Activated T-helper 17 cell treated with anti-CD3 and anti-CD28 coated beads, Interleukin-2, amount 50 U/mL, for 72 hours (primary cell): Measurements from ENCODE around the gene METAP1. TPM values are rescaled to one million over a fixed set of nuclear protein-coding genes. Genes with fewer than 3 reads are reported as not detected.
"Not testable (repeated sequence)": the region's sequence is repeated elsewhere in the genome, so short reads cannot be mapped to it uniquely, and the experiment has no call there.

Experiments used
- ATAC-seq: fragments of 150-1000 bp; cut with Tn5 transposase; replicated peaks from 2 replicates; pipeline ENCODE4 v1.10.0; 2021; ENCODE audit warnings: mild to moderate bottlenecking, moderate library complexity
- H3K27ac Mint-ChIP-seq: one replicate; pipeline ENCODE4 v1.8.0; 2022; ENCODE audit warnings: mixed read lengths
- H3K27me3 Mint-ChIP-seq: one replicate; pipeline ENCODE4 v1.8.0; 2022; ENCODE audit warnings: mixed read lengths
- H3K36me3 Mint-ChIP-seq: one replicate; pipeline ENCODE4 v1.8.0; 2022; ENCODE audit warnings: low read depth, mild to moderate bottlenecking, mixed read lengths
- H3K4me1 Mint-ChIP-seq: one replicate; pipeline ENCODE4 v1.8.0; 2022; ENCODE audit warnings: mixed read lengths
- H3K4me3 Mint-ChIP-seq: one replicate; pipeline ENCODE4 v1.8.0; 2022; ENCODE audit warnings: mild to moderate bottlenecking, mixed read lengths
- H3K9me3 Mint-ChIP-seq: one replicate; pipeline ENCODE4 v1.8.0; 2022; ENCODE audit warnings: mixed read lengths
- total RNA-seq, 2 donors: library from RNA; stranded (reverse); gene quantifications; one replicate each; pipeline ENCODE4 v1.2.3, GENCODE V29; 2022

METAP1 gene
- total RNA-seq, 2 donors from 2014 or later: 59.6 to 64.1 TPM

- Mint-ChIP-seq H3K27me3 (no peaks in the 10 kb centered on the region), H3K9me3 (no peaks in the 10 kb centered on the region), H3K4me1 (peaks cover 18% of the 10 kb centered on the region), H3K27ac (peak overlapping the region; percentile 20), H3K4me3 (no peak overlapping the region), H3K36me3 (peaks cover 77% of the 10 kb centered on the region)
- ATAC-seq: no peak
These were observed 62.7 kb downstream of the METAP1 start for GRCh38 chr4:99058228-99058627.

DNA sequence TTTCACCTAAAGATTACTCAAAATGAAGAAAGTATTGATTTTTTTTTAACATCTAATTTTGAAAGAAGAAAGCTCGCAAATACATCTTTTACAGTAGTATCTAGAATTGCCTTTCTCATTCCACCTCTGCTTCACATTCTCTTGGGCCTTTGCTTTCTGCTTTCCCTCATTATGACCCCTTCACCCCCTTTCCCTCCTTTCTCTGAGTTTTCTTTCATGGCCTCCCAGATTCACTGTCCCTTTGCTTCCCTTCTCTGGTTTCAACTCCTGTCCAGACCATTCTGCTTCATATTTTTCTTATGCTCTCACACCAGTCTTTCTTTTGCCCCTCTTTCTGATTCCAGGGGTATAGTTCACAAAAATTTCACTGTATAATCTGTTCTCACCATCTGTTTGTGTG is 64.0 kb downstream of the METAP1 start:
- Mint-ChIP-seq H3K4me1 (peaks cover 10% of the 10 kb centered on the region), H3K4me3 (no peak overlapping the region), H3K27ac (peak overlapping the region; percentile 20), H3K27me3 (no peaks in the 10 kb centered on the region), H3K9me3 (no peaks in the 10 kb centered on the region), H3K36me3 (peaks cover 70% of the 10 kb centered on the region)
- ATAC-seq: no peak

GRCh38 chr4:99061048-99061700 is 65.7 kb downstream of the METAP1 start:
- peaks cover 71% of the 10 kb centered on the region for H3K36me3 Mint-ChIP-seq
- peak overlapping the region; percentile 59 for H3K27ac Mint-ChIP-seq
- no peaks in the 10 kb centered on the region for H3K27me3 Mint-ChIP-seq
- H3K9me3 Mint-ChIP-seq: no peaks in the 10 kb centered on the region
- peaks cover 2% of the 10 kb centered on the region for H3K4me1 Mint-ChIP-seq
- no peak overlapping the region for H3K4me3 Mint-ChIP-seq
- ATAC-seq: no peak

GRCh38 chr4:99062120-99062519 is 66.6 kb downstream of the METAP1 start:
- no peak overlapping the region for H3K27ac Mint-ChIP-seq
- H3K36me3 Mint-ChIP-seq: peaks cover 78% of the 10 kb centered on the region
- H3K4me3 Mint-ChIP-seq: no peak overlapping the region
- H3K4me1 Mint-ChIP-seq: no peaks in the 10 kb centered on the region
- no peaks in the 10 kb centered on the region for H3K27me3 Mint-ChIP-seq
- no peak for ATAC-seq
- no peaks in the 10 kb centered on the region for H3K9me3 Mint-ChIP-seq

GRCh38 chr4:99065521-99065920 is 70.0 kb downstream of the METAP1 start:
- not testable (repeated sequence) for H3K27me3 Mint-ChIP-seq, H3K9me3 Mint-ChIP-seq, ATAC-seq, H3K27ac Mint-ChIP-seq, H3K4me3 Mint-ChIP-seq, H3K4me1 Mint-ChIP-seq
- H3K36me3 Mint-ChIP-seq: peaks cover 65% of the 10 kb centered on the region

GRCh38 chr4:99067617-99068016 is 72.1 kb downstream of the METAP1 start:
- Mint-ChIP-seq H3K27me3 (no peaks in the 10 kb centered on the region), H3K9me3 (no peaks in the 10 kb centered on the region), H3K4me1 (peaks cover 4% of the 10 kb centered on the region), H3K4me3 (no peak overlapping the region), H3K36me3 (peaks cover 64% of the 10 kb centered on the region), H3K27ac (peak overlapping the region; percentile 19)
- ATAC-seq: no peak

DNA sequence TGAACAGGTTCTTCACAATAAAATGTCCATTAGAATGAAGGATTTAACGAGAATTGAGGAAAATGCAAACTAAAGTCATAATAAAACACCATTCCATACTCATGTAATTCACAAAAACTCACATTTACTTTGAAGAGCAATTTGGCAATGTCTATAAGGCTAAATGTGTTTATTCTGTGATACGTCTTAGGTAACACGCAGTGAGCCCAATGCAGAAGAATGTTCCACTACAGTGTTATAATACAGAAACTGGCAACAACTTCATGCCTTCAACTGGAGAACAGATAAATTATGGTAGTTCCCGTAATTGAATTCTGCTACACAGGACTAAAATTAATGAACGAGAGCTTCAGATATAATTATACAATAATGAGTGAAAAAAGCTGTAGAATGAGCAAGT is 75.6 kb downstream of the METAP1 start:
- no peak for ATAC-seq
- no peaks in the 10 kb centered on the region for H3K27me3 Mint-ChIP-seq

GRCh38 chr4:99074816-99075215 is 79.3 kb downstream of the METAP1 start:
- Mint-ChIP-seq H3K36me3 (peaks cover 97% of the 10 kb centered on the region), H3K27me3 (no peaks in the 10 kb centered on the region), H3K4me1 (peaks cover 4% of the 10 kb centered on the region), H3K27ac (no peak overlapping the region), H3K9me3 (no peaks in the 10 kb centered on the region), H3K4me3 (no peak overlapping the region)
- no peak for ATAC-seq

More for the DNA sequence above, 75.6 kb downstream of the METAP1 start:
- no peaks in the 10 kb centered on the region for H3K9me3 Mint-ChIP-seq
- peaks cover 8% of the 10 kb centered on the region for H3K4me1 Mint-ChIP-seq
- H3K4me3 Mint-ChIP-seq: no peak overlapping the region
- H3K36me3 Mint-ChIP-seq: peaks cover 82% of the 10 kb centered on the region
- no peak overlapping the region for H3K27ac Mint-ChIP-seq

DNA sequence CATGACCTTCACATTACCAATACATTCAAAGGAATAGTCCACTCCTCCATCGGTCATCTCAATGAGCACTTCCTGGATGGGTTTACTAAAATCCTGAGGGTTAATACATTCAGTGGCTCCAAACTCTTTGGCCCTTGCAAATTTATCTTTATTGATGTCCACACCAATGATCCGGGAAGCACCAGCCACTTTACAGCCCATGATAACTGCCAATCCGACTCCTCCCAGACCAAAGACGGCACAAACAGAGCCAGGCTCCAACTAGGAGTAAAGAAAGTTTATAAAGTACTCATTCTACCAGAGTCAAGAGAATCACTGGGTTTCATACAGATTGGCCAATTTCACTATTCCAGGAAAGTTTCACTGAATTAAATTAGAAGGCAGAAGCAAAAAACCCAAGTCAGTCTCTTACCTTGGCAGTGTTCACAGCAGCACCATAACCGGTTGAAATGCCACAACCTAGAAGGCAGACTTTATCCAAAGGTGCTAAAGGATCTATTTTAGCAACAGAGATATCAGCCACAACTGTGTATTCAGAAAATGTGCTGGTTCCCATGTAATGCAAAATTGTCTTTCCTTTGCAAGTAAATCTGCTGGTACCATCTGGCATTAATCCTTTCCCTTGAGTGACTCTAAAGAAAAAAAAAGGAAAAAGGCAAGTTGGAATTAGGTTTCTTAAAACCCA is 80.9 kb downstream of the METAP1 start:
- Mint-ChIP-seq H3K9me3 (no peaks in the 10 kb centered on the region), H3K36me3 (peaks cover 100% of the 10 kb centered on the region), H3K4me1 (peaks cover 4% of the 10 kb centered on the region), H3K4me3 (no peak overlapping the region), H3K27me3 (no peaks in the 10 kb centered on the region), H3K27ac (peak overlapping the region; percentile 28)
- no peak for ATAC-seq

DNA sequence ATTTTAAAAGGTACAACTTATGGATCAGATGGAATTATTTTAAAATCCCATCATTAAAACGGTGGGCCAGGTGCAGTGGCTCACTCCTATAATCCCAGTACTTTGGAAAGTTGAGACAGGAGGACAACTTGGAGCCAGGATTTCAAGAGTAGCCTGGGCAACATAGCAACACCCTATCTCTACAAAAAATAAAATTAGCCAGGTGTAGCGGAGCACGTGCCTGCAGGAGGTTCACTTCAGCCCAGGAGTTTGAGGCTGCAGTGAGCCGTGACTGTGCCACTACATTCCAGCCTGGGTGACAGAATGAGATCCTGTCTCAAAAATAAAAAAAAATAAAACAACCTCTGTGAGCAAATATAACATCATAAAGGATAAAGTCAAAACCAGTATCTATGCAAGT is 81.7 kb downstream of the METAP1 start:
- ATAC-seq: no peak
- H3K9me3 Mint-ChIP-seq: no peaks in the 10 kb centered on the region
- H3K27ac Mint-ChIP-seq: no peak overlapping the region
- H3K4me3 Mint-ChIP-seq: no peak overlapping the region
- H3K27me3 Mint-ChIP-seq: no peaks in the 10 kb centered on the region
- peaks cover 100% of the 10 kb centered on the region for H3K36me3 Mint-ChIP-seq
- peaks cover 4% of the 10 kb centered on the region for H3K4me1 Mint-ChIP-seq

DNA sequence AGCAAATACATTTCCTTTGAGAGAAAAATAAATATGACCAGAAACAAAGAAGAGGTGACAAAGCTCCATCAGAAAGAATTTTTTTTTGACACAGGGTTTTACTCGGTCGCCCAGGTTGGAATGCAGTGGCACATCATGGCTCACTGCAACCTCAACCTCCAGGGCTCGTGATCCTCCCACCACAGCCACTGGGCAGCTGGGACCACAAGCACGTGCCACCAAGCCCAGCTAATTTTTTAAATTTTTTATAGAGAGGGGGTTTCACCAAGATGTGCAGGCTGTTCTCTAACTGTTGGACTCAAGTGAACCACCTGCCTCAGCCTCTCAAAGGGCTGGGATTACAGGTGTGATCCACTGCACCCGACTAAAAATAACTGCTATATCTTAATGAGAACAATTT is 82.8 kb downstream of the METAP1 start:
- ATAC-seq: no peak
- H3K27me3 Mint-ChIP-seq: no peaks in the 10 kb centered on the region
- peaks cover 4% of the 10 kb centered on the region for H3K4me1 Mint-ChIP-seq
- no peaks in the 10 kb centered on the region for H3K9me3 Mint-ChIP-seq
- H3K36me3 Mint-ChIP-seq: peaks cover 100% of the 10 kb centered on the region
- H3K4me3 Mint-ChIP-seq: no peak overlapping the region
- H3K27ac Mint-ChIP-seq: no peak overlapping the region

GRCh38 chr4:99078931-99079624 is 83.6 kb downstream of the METAP1 start:
- Mint-ChIP-seq H3K9me3 (no peaks in the 10 kb centered on the region), H3K4me1 (no peaks in the 10 kb centered on the region), H3K27me3 (no peaks in the 10 kb centered on the region), H3K27ac (peak overlapping the region; percentile 67), H3K36me3 (peaks cover 100% of the 10 kb centered on the region), H3K4me3 (no peak overlapping the region)
- ATAC-seq: no peak

GRCh38 chr4:99079625-99080295 is 84.2 kb downstream of the METAP1 start:
- Mint-ChIP-seq H3K27ac (peak overlapping the region; percentile 67), H3K36me3 (peaks cover 100% of the 10 kb centered on the region), H3K4me1 (peaks cover 3% of the 10 kb centered on the region), H3K9me3 (no peaks in the 10 kb centered on the region), H3K4me3 (no peak overlapping the region), H3K27me3 (no peaks in the 10 kb centered on the region)
- ATAC-seq: no peak

DNA sequence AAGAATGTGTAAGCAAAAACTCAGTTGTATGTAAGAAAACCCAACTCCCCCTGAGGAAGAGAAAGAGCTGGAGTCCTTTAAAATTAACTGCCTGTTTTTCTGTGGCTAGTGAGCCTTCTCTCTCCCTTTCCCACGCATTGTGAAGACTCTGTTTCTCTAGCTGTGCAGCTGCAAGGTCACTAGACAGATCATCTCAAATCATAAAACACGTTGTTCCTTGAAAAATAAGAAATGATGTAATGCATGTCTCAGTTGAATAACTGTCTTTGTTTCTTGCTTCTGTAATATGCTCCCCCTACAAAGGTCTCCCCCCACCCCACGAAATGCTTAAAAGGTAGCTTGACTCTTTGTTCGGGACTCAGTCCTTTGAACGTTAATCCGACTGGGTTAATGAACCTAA is 85.3 kb downstream of the METAP1 start:
- not testable (repeated sequence) for H3K4me3 Mint-ChIP-seq, H3K9me3 Mint-ChIP-seq, H3K4me1 Mint-ChIP-seq, H3K27me3 Mint-ChIP-seq, H3K27ac Mint-ChIP-seq, ATAC-seq
- peaks cover 100% of the 10 kb centered on the region for H3K36me3 Mint-ChIP-seq
